Loucy (cell line): Measurements from ENCODE around the gene KCTD11.

Source experiments
- H2AFZ ChIP-seq: fragments of 200-600 bp; sonication (generic); 2 replicates; pipeline ENCODE4 v1.6.0; 2016; ENCODE audit warnings: antibody characterized with exemption, mild to moderate bottlenecking, low read length, moderate library complexity
- H3F3A ChIP-seq: fragments of 200-600 bp; 2 replicates; pipeline ENCODE4 v1.6.0; 2016; ENCODE audit warnings: antibody characterized with exemption, low read depth, mild to moderate bottlenecking
- H3K27me3 ChIP-seq: fragments of 200-600 bp; sonication (generic); 2 replicates; pipeline ENCODE4 v1.6.1; 2014; ENCODE audit warnings: low read length, mild to moderate bottlenecking; ENCODE audit not compliant: insufficient read depth, poor library complexity, severe bottlenecking
- H3K36me3 ChIP-seq: fragments of 200-600 bp; sonication (generic); 2 replicates; pipeline ENCODE4 v1.6.1; 2016; ENCODE audit warnings: low read length; ENCODE audit not compliant: insufficient read depth
- H3K4me1 ChIP-seq: fragments of 200-600 bp; sonication (generic); 2 replicates; pipeline ENCODE4 v1.5.1; 2014; ENCODE audit warnings: low read length, mild to moderate bottlenecking; ENCODE audit not compliant: insufficient read depth, poor library complexity, severe bottlenecking
- H3K4me2 ChIP-seq: fragments of 200-600 bp; sonication (generic); 2 replicates; pipeline ENCODE4 v1.6.0; 2014; ENCODE audit warnings: antibody characterized with exemption, low read length, low read depth, mild to moderate bottlenecking; ENCODE audit not compliant: poor library complexity, severe bottlenecking
- H3K4me3 ChIP-seq: fragments of 200-600 bp; sonication (generic); 2 replicates; pipeline ENCODE4 v1.5.1; 2014; ENCODE audit warnings: low read length, mild to moderate bottlenecking, mixed read lengths; ENCODE audit not compliant: poor library complexity, severe bottlenecking
- H3K79me2 ChIP-seq: fragments of 200-600 bp; sonication (generic); 2 replicates; pipeline ENCODE4 v1.6.1; 2014; ENCODE audit warnings: low read length; ENCODE audit not compliant: insufficient read depth
- H3K9ac ChIP-seq: fragments of 200-600 bp; sonication (generic); 2 replicates; pipeline ENCODE4 v1.6.0; 2014; ENCODE audit warnings: mild to moderate bottlenecking, low read depth, low read length, moderate library complexity; ENCODE audit not compliant: poor library complexity, severe bottlenecking
- H3K9me2 ChIP-seq: fragments of 200-600 bp; sonication (generic); replicated peaks from 2 replicates; pipeline ENCODE4 v1.6.1; 2016; ENCODE audit warnings: low read depth, low read length, mixed read lengths
- H3K9me3 ChIP-seq: fragments of 200-600 bp; sonication (generic); 2 replicates; pipeline ENCODE4 v1.6.1; 2014; ENCODE audit warnings: mild to moderate bottlenecking, antibody characterized with exemption, low read length, low read depth; ENCODE audit not compliant: insufficient read depth
- H4K20me1 ChIP-seq: fragments of 200-600 bp; sonication (generic); 2 replicates; pipeline ENCODE4 v1.6.0; 2014; ENCODE audit warnings: antibody characterized with exemption, low read length, mild to moderate bottlenecking; ENCODE audit not compliant: insufficient read depth, poor library complexity, severe bottlenecking
- CTCF ChIP-seq: fragments of 200-600 bp; sonication (generic); conservative IDR thresholded peaks from 2 replicates; pipeline ENCODE4 v1.5.1; 2014; ENCODE audit warnings: mild to moderate bottlenecking, antibody characterized with exemption, low read length
- EZH2phosphoT487 ChIP-seq: fragments of 200-600 bp; IDR thresholded peaks from 2 replicates; pipeline ENCODE4 v1.6.1; 2018; ENCODE audit warnings: antibody characterized with exemption, mild to moderate bottlenecking, moderate library complexity, borderline replicate concordance

Gene KCTD11

GRCh38 chr17:7383371-7383741, 31.4 kb downstream of the KCTD11 start:
- Histone ChIP-seq H3F3A (no peaks in the 10 kb centered on the region), H3K4me2 (no peak overlapping the region), H3K27me3 (no peaks in the 10 kb centered on the region), H3K4me3 (no peak overlapping the region), H3K9me2 (no peaks in the 10 kb centered on the region), H3K79me2 (no peaks in the 10 kb centered on the region), H4K20me1 (no peaks in the 10 kb centered on the region), H3K9ac (no peak overlapping the region), H3K4me1 (no peaks in the 10 kb centered on the region), H3K36me3 (no peaks in the 10 kb centered on the region), H2AFZ (no peak overlapping the region), H3K9me3 (no peaks in the 10 kb centered on the region)
- TF ChIP-seq EZH2phosphoT487 (no peak), CTCF (no peak)

GRCh38 chr17:7383742-7384488, 32.0 kb downstream of the KCTD11 start:
- Histone ChIP-seq H3K4me2 (peak overlapping the region; percentile 54), H3K9me2 (no peaks in the 10 kb centered on the region), H2AFZ (peak overlapping the region; percentile 59; the same call in 1 of the 2 replicates), H3F3A (no peaks in the 10 kb centered on the region), H3K79me2 (no peaks in the 10 kb centered on the region), H4K20me1 (no peaks in the 10 kb centered on the region), H3K4me1 (no peaks in the 10 kb centered on the region), H3K4me3 (peak overlapping the region; percentile 57), H3K27me3 (no peaks in the 10 kb centered on the region), H3K9me3 (no peaks in the 10 kb centered on the region), H3K36me3 (no peaks in the 10 kb centered on the region), H3K9ac (no peak overlapping the region)
- no peak for TF ChIP-seq EZH2phosphoT487
- no peak for TF ChIP-seq CTCF

- Histone ChIP-seq H3K79me2 (no peaks in the 10 kb centered on the region), H3K4me1 (no peaks in the 10 kb centered on the region), H3K36me3 (no peaks in the 10 kb centered on the region), H4K20me1 (no peaks in the 10 kb centered on the region), H3K4me3 (peak overlapping the region; percentile 57), H3K9me3 (no peaks in the 10 kb centered on the region), H3F3A (no peaks in the 10 kb centered on the region), H3K9me2 (no peaks in the 10 kb centered on the region), H3K9ac (no peak overlapping the region), H2AFZ (peak overlapping the region; percentile 59; the same call in 1 of the 2 replicates), H3K27me3 (no peaks in the 10 kb centered on the region), H3K4me2 (peak overlapping the region; percentile 54)
- no peak for TF ChIP-seq EZH2phosphoT487
- TF ChIP-seq CTCF: no peak
Measured at GRCh38 chr17:7384489-7385081, 32.6 kb downstream of the KCTD11 start.
